ENCODE data around the gene TAF4. TPM values are rescaled to one million over a fixed set of nuclear protein-coding genes. Genes with fewer than 3 reads are reported as not detected.

Gene TAF4
- total RNA-seq, 1 donor from 2014 or later = 9.6 TPM

GRCh38 chr20:61979701-61980635, 85.7 kb downstream of the TAF4 start:
- no peak for DNase-seq (ENCODE audit: extremely low spot score in 2 of 2)
- H3K27ac ChIP-seq = no peak overlapping the region
- peaks cover 0 to 8% of the 10 kb centered on the region in 2 donors for H3K36me3 ChIP-seq
- H3K9me3 ChIP-seq = no peaks in the 10 kb centered on the region
- intact Hi-C loops (cut with DNase I) = no loop called here
- H3K4me3 ChIP-seq = no peak overlapping the region
- no peaks in the 10 kb centered on the region for H3K4me1 ChIP-seq
- TF ChIP-seq CTCF (IDR thresholded peaks at IDR 0.05) = no peak
- TF ChIP-seq POLR2AphosphoS5 (IDR thresholded peaks at IDR 0.05; ENCODE audit: insufficient read depth in 1 of 2, low read depth in 1 of 2) = no peak
- TF ChIP-seq POLR2A (IDR thresholded peaks at IDR 0.05) = no peak
- no peaks in the 10 kb centered on the region for H3K27me3 ChIP-seq

GRCh38 chr20:61979090-61979489, 86.6 kb downstream of the TAF4 start:
- no peak for DNase-seq (ENCODE audit: extremely low spot score in 2 of 2)
- TF ChIP-seq POLR2A (IDR thresholded peaks at IDR 0.05) (no peak), POLR2AphosphoS5 (IDR thresholded peaks at IDR 0.05; ENCODE audit: insufficient read depth in 1 of 2, low read depth in 1 of 2) (no peak), CTCF (IDR thresholded peaks at IDR 0.05) (no peak)
- Histone ChIP-seq H3K27me3 (no peaks in the 10 kb centered on the region), H3K36me3 (peaks cover 0 to 13% of the 10 kb centered on the region in 2 donors), H3K4me3 (no peak overlapping the region), H3K27ac (no peak overlapping the region), H3K4me1 (no peaks in the 10 kb centered on the region), H3K9me3 (no peaks in the 10 kb centered on the region)
- intact Hi-C loops (cut with DNase I) = no loop called here

- intact Hi-C loops (cut with DNase I) = no loop called here
- no peaks in the 10 kb centered on the region for H3K9me3 ChIP-seq
- H3K27me3 ChIP-seq = no peaks in the 10 kb centered on the region
- no peak overlapping the region for H3K4me3 ChIP-seq
- no peak overlapping the region for H3K27ac ChIP-seq
- H3K4me1 ChIP-seq = no peaks in the 10 kb centered on the region
- DNase-seq (ENCODE audit: extremely low spot score in 2 of 2) = no peak
- TF ChIP-seq CTCF (IDR thresholded peaks at IDR 0.05) = no peak
- H3K36me3 ChIP-seq = peaks cover 0 to 19% of the 10 kb centered on the region in 2 donors
Observed at GRCh38 chr20:61978491-61978890, 87.2 kb downstream of the TAF4 start.

- Histone ChIP-seq H3K27ac (no peak overlapping the region), H3K27me3 (no peaks in the 10 kb centered on the region), H3K9me3 (no peaks in the 10 kb centered on the region), H3K4me3 (no peak overlapping the region), H3K4me1 (no peaks in the 10 kb centered on the region), H3K36me3 (peaks cover 0 to 28% of the 10 kb centered on the region in 2 donors)
- intact Hi-C loops (cut with DNase I) = no loop called here
- DNase-seq (ENCODE audit: extremely low spot score in 2 of 2) = no peak
- no peak for TF ChIP-seq POLR2A (IDR thresholded peaks at IDR 0.05)
- no peak for TF ChIP-seq POLR2AphosphoS5 (IDR thresholded peaks at IDR 0.05; ENCODE audit: insufficient read depth in 1 of 2, low read depth in 1 of 2)
- TF ChIP-seq CTCF (IDR thresholded peaks at IDR 0.05) = no peak
Observed at GRCh38 chr20:61977419-61977786, 88.3 kb downstream of the TAF4 start.

Measured in vagina (tissue), 2 donors.